Right atrium auricular region (tissue), 2 donors: ENCODE measurements around the gene GPC1. TPM values are rescaled to one million over a fixed set of nuclear protein-coding genes. Genes with fewer than 3 reads are reported as not detected.

Experiments
- DNase-seq: peaks from one replicate; pipeline ENCODE4 v3.0.0-alpha.2; 2019; ENCODE audit warnings: low spot score
- H3K27ac ChIP-seq, 2 donors: fragments of 200-600 bp; sonication (generic); 1 replicate in 1 of 2; 2 replicates in 1 of 2; pipeline ENCODE4 v1.5.1; 2016 to 2019
- H3K27me3 ChIP-seq, 2 donors: fragments of 200-600 bp; sonication (generic); one replicate each; pipeline versions ENCODE4 v1.5.1 to v1.6.0; 2017 to 2019
- H3K36me3 ChIP-seq: fragments of 200-600 bp; sonication (generic); one replicate; pipeline ENCODE4 v1.5.1; 2016
- H3K4me1 ChIP-seq, 2 donors: fragments of 200-600 bp; sonication (generic); one replicate each; pipeline versions ENCODE4 v1.5.1 to v1.6.0; 2017 to 2019
- H3K4me3 ChIP-seq, 2 donors: fragments of 200-600 bp; sonication (generic); 1 replicate in 1 of 2; 2 replicates in 1 of 2; pipeline ENCODE4 v1.5.1; 2017 to 2019; ENCODE audit warnings: mild to moderate bottlenecking in 1 of 2, moderate library complexity in 1 of 2
- H3K9me3 ChIP-seq, 2 donors: fragments of 200-600 bp; sonication (generic); one replicate each; pipeline ENCODE4 v1.5.1; 2019
- total RNA-seq, 2 donors: library from RNA; depleted of rRNA; stranded (reverse); fragments of >200 nt; gene quantifications; one replicate each; pipeline ENCODE4 v1.1.0, GENCODE V29; 2016
- TF ChIP-seq, protein P1 (sequence below), 2 donors: fragments of 200-600 bp; sonication (generic); IDR thresholded peaks; one replicate each; pipeline ENCODE4 v1.5.1; 2019; ENCODE audit warnings: antibody characterized with exemption in 2 of 2

Gene GPC1
- total RNA-seq, 2 donors from 2014 or later: 77.4 to 103 TPM

DNA sequence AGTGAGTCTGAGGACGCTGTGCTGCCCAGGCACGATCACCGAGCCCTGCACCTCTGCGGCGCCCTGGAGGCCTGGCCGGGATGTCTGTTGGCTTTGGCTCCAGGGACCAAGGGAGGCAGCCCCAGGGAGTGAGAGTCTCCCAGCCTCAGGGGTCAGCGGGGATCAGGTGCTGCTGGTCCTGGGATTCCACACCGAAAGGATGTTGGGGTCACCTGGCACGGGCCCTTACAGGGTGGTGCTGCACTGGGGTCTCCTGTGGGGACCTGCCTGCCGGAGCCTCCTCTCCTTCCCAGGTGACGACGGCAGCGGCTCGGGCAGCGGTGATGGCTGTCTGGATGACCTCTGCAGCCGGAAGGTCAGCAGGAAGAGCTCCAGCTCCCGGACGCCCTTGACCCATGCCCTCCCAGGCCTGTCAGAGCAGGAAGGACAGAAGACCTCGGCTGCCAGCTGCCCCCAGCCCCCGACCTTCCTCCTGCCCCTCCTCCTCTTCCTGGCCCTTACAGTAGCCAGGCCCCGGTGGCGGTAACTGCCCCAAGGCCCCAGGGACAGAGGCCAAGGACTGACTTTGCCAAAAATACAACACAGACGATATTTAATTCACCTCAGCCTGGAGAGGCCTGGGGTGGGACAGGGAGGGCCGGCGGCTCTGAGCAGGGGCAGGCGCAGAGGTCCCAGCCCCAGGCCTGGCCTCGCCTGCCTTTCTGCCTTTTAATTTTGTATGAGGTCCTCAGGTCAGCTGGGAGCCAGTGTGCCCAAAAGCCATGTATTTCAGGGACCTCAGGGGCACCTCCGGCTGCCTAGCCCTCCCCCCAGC is 30.5 kb downstream of the GPC1 start:
- TF ChIP-seq, protein P1, sequence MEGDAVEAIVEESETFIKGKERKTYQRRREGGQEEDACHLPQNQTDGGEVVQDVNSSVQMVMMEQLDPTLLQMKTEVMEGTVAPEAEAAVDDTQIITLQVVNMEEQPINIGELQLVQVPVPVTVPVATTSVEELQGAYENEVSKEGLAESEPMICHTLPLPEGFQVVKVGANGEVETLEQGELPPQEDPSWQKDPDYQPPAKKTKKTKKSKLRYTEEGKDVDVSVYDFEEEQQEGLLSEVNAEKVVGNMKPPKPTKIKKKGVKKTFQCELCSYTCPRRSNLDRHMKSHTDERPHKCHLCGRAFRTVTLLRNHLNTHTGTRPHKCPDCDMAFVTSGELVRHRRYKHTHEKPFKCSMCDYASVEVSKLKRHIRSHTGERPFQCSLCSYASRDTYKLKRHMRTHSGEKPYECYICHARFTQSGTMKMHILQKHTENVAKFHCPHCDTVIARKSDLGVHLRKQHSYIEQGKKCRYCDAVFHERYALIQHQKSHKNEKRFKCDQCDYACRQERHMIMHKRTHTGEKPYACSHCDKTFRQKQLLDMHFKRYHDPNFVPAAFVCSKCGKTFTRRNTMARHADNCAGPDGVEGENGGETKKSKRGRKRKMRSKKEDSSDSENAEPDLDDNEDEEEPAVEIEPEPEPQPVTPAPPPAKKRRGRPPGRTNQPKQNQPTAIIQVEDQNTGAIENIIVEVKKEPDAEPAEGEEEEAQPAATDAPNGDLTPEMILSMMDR (IDR thresholded peaks at IDR 0.05): no peak
- DNase-seq: peak; percentile 47
- H3K4me3 ChIP-seq: no peak overlapping the region
- no peak overlapping the region for H3K27ac ChIP-seq
- H3K36me3 ChIP-seq: peaks cover 17% of the 10 kb centered on the region
- H3K9me3 ChIP-seq: no peaks in the 10 kb centered on the region
- H3K4me1 ChIP-seq: no peaks in the 10 kb centered on the region
- H3K27me3 ChIP-seq: no peaks in the 10 kb centered on the region

DNA sequence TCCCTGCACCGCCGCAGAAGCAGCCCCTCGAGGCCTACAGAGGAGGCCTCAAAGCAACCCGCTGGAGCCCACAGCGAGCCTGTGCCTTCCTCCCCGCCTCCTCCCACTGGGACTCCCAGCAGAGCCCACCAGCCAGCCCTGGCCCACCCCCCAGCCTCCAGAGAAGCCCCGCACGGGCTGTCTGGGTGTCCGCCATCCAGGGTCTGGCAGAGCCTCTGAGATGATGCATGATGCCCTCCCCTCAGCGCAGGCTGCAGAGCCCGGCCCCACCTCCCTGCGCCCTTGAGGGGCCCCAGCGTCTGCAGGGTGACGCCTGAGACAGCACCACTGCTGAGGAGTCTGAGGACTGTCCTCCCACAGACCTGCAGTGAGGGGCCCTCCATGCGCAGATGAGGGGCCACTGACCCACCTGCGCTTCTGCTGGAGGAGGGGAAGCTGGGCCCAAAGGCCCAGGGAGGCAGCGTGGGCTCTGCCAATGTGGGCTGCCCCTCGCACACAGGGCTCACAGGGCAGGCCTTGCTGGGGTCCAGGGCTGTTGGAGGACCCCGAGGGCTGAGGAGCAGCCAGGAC is 31.2 kb downstream of the GPC1 start:
- no peak for DNase-seq

DNA sequence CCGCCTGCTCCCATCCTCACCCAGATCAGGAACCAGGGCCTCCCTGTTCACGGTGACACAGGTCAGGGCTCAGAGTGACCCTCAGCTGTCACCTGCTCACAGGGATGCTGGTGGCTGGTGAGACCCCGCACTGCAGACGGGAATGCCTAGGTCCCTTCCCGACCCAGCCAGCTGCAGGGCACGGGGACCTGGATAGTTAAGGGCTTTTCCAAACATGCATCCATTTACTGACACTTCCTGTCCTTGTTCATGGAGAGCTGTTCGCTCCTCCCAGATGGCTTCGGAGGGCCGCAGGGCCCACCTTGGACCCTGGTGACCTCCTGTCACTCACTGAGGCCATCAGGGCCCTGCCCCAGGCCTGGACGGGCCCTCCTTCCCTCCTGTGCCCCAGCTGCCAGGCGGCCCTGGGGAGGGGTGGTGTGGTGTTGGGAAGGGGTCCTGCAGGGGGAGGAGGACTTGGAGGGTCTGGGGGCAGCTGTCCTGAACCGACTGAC is 31.7 kb downstream of the GPC1 start:
- H3K4me3 ChIP-seq: no peak overlapping the region
- no peaks in the 10 kb centered on the region for H3K9me3 ChIP-seq
- H3K4me1 ChIP-seq: no peaks in the 10 kb centered on the region
- peaks cover 17% of the 10 kb centered on the region for H3K36me3 ChIP-seq
- TF ChIP-seq, protein P1 (IDR thresholded peaks at IDR 0.05): no peak
- no peak overlapping the region for H3K27ac ChIP-seq
- H3K27me3 ChIP-seq: no peaks in the 10 kb centered on the region
- DNase-seq: no peak

More for the DNA sequence above, 31.2 kb downstream of the GPC1 start:
- Histone ChIP-seq H3K27me3 (no peaks in the 10 kb centered on the region), H3K36me3 (peaks cover 17% of the 10 kb centered on the region), H3K9me3 (no peaks in the 10 kb centered on the region), H3K4me3 (no peak overlapping the region), H3K27ac (no peak overlapping the region), H3K4me1 (no peaks in the 10 kb centered on the region)
- TF ChIP-seq, protein P1 (IDR thresholded peaks at IDR 0.05): no peak

DNA sequence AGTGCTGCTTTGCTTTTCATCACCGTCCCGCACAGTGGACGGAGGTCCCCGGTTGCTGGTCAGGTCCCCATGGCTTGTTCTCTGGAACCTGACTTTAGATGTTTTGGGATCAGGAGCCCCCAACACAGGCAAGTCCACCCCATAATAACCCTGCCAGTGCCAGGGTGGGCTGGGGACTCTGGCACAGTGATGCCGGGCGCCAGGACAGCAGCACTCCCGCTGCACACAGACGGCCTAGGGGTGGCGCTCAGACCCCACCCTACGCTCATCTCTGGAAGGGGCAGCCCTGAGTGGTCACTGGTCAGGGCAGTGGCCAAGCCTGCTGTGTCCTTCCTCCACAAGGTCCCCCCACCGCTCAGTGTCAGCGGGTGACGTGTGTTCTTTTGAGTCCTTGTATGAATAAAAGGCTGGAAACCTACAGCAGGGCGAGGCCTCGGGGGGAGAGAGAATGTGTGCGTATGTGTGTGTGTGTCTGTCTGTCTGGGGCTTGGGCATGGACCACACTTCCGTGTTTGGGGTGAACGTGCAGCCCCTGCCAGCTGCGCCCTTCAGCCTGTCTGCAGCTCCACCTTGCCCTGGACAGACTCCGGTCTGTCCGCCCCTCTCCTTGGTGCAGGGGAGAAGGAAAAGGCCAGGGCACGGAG is 32.3 kb downstream of the GPC1 start:
- peak; percentile 56 for DNase-seq
- no peak overlapping the region for H3K27ac ChIP-seq
- TF ChIP-seq, protein P1 (IDR thresholded peaks at IDR 0.05): no peak
- H3K27me3 ChIP-seq: no peaks in the 10 kb centered on the region
- H3K4me1 ChIP-seq: no peaks in the 10 kb centered on the region
- peaks cover 17% of the 10 kb centered on the region for H3K36me3 ChIP-seq
- H3K4me3 ChIP-seq: no peak overlapping the region
- no peaks in the 10 kb centered on the region for H3K9me3 ChIP-seq

DNA sequence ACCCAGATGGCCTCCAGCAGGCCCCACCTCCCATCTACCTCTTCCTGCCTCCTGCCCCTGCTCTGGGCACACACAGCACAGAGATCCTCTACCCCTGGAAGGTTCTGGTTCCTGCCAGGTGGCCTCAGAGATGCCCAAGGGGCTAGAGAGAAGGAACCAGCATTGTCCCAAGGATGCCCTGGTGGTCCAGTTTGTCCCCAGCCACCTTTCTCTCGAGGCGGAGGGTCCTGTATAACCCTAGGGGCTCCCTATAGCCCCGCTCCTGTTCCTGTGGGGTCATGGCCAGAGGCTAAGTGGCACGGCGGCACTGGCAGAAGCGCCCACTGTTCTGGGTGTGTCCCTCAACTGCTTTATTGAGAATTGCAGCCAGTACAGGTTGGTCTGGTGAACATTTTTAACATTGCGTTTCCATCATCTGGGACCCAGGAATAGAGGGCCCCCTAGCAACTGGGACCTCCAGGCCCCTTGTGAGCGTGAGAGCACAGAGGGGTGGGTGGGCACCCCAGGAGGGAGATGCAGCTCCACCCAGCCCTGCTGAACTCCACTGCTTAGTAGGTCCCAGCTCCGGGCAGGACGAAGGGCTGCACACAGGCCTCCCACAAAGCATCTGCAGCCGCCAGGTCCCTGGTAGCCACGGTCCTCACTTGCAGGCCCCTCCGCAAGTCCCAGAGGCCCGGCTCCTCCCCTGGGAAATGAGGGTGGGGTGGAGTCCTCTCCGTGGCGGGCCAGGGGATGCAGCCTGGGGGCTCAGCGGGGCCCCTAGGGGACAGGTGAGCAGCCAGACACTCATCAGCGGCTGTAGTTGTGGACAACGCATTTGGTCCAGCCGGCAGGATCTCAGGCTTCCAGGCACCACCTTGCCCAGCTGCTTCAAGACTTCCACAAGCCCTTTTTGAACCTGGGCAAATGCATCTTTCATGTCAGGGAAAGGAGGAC is 33.1 kb downstream of the GPC1 start:
- Histone ChIP-seq H3K4me1 (no peaks in the 10 kb centered on the region), H3K4me3 (no peak overlapping the region), H3K27ac (no peak overlapping the region), H3K27me3 (no peaks in the 10 kb centered on the region), H3K9me3 (peaks cover 0 to 6% of the 10 kb centered on the region in 2 donors), H3K36me3 (peaks cover 17% of the 10 kb centered on the region)
- TF ChIP-seq, protein P1 (IDR thresholded peaks at IDR 0.05): no peak
- peak; percentile 54 for DNase-seq
